Inferior parietal cortex (tissue), 1 donor: ENCODE measurements around the gene ZNF595.
"Not testable (repeated sequence)": the region's sequence is repeated elsewhere in the genome, so short reads cannot be mapped to it uniquely, and the experiment has no call there.

Source experiments
- DNase-seq: peaks from one replicate; pipeline ENCODE4 v3.0.0-alpha.2; 2016; ENCODE audit errors: extremely low spot score

ZNF595 gene

GRCh38 chr4:52804-53479, at the start of gene ZNF595:
Gene ZNF595, plus strand, starts transcription at chr4:53321. Its CDS starts 168 bp downstream, at chr4:53489.
- DNase-seq, result not testable (repeated sequence)

DNA sequence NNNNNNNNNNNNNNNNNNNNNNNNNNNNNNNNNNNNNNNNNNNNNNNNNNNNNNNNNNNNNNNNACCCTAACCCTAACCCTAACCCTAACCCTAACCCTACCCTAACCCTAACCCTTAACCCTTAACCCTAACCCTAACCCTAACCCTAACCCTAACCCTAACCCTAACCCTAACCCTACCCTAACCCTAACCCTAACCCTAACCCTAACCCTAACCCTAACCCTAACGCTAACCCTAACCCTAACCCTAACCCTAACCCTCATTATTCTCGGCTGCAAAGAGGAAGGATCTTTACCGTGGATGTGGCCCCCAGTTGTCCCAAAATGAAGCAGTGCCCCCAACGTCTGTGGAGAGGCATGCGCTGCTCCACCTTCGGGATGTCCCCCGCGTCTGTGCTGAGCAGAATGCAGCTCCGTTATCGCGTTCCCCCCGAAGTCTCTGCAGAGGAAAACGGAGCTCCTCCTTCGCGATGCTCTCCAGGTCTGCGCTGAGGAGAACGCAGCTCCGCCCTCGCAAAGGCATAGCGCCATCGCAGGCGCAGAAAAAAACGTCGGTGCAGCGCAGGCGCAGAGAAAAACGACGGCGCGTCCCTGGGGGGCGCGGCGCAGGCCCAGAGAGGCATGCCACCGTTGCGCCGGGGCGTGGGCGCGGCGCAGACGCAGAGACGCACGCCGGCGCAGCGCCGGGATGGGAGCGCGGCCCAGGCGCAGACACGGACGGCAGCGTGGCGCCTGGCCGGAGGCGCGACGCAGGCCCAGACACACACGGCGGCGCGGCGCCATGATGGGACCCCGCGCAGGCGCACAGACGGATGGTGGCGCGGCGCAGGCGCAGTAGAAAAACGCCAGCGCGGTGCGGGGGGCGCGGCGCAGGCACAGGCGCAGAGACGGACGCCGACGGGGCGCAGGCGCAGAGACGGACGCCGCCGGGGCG, 42.9 kb upstream of the ZNF595 start:
- not testable (repeated sequence) for DNase-seq

DNA sequence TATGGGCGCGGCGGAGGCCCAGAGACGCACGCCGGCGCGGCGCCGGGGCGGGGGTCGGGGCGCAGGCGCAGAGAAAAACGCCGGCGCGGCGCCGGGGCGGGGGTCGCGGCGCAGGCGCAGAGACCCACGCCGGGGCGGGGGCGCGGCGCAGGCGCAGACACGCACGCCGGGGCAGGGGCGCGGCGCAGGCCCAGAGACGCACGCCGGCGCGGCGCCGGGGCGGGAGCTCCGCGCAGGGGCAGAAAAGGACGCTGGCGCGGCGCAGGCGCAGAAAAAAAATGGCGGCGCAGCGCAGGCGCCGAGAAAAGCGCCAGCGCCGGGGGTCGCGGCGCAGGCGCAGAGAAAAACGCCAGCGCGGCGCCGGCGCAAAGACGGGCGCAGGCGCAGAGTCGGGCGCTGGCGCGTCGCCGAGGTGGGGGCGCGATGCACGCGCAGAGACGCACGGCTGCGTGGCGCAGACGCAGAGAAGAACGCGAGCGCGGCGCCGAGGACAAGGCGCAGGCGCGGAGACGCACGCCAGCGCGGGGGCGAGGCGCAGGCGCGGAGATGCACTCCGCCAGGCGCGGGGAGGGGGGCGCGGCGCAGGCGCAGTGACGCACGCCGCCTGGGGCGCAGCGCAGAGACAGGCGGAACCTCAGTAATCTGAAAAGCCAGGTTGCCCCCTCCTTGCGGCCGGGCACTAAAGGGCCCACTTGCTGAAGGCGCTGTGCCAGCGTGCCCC, 41.9 kb upstream of the ZNF595 start:
- DNase-seq, result not testable (repeated sequence)

- not testable (repeated sequence) for DNase-seq
Observed at GRCh38 chr4:11816-12417, 41.2 kb upstream of the ZNF595 start.

DNA sequence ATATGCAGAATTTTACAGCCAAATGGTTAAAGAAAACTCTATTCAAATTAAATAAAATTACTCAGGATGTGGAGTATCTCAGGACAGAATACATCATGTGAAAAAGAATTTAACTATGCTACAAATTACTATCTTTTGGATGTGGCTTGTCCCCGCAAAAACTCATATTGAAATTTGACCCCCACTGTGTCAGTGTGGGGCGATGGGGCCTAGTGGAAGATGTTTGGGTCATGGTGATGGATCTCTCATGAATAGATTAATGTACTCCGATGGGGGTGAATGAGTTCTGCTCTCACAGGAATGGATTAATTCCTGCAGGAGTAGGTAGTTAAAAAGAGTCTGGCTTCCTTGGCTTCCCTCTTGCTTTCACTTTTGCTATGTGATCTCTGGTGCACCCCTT, 35.0 kb upstream of the ZNF595 start:
- DNase-seq, result not testable (repeated sequence)

DNA sequence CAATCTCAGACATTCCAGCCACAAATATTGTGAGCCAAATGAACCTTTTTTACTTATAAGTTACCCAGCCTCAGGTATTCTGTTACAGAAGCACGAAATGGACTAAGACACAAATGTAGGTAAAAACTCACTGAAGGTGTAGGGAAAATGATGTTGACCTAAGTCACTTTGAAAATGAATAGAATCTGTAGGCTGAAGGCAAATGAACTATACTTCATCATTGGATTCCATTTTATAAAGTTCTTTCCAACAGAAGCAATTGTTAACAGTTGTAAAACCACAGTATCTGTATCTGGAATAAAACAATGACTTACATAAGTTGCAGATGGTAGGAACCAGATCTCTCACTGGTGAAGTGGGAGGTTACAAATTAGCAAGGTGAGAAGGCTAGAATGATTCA, 34.5 kb upstream of the ZNF595 start:
- DNase-seq, result not testable (repeated sequence)

DNA sequence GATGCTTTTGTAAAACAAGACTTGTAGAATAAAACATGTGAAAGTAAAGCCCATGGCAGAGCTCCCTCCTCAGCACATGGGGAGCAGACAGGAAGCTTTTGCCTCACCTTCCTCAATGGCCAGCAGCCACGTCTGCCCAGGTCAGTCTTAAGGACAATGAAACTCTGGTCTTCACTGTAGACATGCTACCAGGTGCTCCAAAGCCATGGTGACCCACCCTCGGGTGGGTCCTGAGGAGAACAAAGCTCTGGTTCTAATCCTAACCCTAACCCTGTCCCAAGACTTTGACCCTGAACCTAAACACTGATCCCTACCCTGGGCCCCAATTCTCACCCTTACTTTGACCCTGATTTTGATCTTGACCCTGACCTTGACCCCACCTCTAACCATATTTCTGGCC, 30.2 kb upstream of the ZNF595 start:
- not testable (repeated sequence) for DNase-seq

DNA sequence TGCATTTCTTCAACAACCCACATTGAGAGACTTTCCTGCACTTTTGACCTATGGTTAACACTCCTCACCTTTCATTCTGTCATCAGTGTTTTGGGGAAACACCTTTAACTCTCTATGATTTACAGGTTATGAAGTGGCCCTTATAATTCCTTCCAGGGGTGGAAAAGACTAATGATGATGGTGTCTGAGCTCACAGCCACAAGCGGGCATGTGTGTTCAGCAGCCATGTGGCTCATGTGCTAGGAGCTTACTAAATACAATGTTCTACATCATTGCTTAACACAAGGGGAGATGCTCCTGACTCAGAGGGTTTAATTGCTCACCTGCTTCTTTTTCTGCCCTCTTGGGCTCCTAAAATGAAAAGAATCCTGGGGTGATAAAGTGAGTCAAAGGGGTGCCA, 28.8 kb upstream of the ZNF595 start:
- DNase-seq, result not testable (repeated sequence)

GRCh38 chr4:27501-27900, 25.6 kb upstream of the ZNF595 start:
- DNase-seq, result not testable (repeated sequence)

DNA sequence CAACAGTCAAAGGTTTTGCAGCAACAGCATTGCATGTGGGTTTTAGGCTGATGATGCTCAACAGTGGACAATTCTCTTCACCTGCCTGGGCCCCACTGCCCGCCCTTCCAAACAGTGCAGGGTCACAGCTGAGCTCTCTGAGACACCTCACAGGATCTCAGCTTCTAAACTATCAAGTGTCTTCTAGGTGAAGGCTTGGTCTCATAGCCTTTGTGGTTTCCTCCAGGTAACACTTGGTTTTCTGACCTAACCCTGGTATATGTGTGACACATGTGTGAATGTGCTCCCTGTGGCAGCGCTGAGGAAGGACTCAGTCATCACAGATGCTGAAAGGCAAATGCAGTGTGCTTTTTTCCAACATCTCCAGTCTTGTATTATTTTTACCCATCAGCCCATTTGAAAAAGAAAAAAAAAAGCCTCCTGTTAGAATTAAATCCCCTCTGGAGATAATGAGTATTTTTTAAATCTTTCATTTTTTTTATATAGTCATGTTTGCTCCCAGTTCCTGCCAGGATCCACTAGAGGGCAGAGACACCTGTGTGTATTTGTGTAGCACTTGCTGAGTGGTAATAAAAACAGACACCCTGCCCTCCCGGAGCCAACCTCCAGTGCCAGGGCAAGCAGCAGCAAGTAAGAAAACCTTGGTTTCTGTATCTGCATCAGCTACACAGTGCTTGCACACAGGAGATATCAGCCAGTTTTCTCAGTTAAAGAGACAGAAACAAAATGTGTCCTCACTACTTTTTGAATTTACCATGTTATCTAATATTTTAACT, 24.2 kb upstream of the ZNF595 start:
- DNase-seq, result not testable (repeated sequence)

GRCh38 chr4:33314-33713, 19.8 kb upstream of the ZNF595 start:
- DNase-seq, result not testable (repeated sequence)

DNA sequence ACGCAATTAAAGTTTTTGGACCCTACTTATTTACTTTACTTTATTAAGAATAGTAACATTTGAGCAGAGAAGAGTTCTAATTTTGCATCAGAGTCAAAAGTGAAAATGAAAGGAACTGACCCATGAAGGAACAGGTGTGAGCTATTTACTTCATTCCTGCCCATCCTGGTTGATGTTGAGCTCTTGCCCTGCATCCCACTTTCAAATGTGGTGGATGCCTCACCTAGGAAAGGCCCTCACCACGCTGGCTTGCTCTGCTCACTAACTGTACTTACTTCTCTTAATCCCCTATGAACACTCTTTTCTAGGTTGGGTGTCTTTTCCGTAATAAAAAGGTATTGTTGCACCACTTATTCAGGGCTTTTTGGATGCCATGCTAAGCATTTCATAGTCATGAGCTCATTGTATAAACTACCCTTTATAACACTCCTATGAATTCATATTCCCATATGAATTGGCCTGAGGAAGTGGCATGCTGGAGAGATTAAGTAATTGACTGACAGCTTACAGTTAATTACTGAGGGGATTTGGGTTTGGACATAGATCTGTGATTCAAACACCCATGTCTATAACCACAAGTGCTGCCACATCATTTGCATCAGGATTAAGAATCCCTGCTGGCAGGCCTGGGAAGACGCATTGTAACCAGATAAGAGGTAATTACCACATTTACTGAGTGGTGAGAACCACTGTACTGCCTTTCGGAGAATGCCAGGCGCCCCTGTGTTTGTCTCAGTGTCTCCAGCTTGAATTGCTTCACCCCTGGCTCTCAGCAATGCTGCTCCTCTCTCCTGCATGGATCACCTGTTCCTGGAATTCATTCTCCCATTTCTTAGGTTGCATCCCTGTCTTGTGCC, 16.3 kb upstream of the ZNF595 start:
- not testable (repeated sequence) for DNase-seq

- not testable (repeated sequence) for DNase-seq
Observed at GRCh38 chr4:38202-38601, 14.9 kb upstream of the ZNF595 start.

DNA sequence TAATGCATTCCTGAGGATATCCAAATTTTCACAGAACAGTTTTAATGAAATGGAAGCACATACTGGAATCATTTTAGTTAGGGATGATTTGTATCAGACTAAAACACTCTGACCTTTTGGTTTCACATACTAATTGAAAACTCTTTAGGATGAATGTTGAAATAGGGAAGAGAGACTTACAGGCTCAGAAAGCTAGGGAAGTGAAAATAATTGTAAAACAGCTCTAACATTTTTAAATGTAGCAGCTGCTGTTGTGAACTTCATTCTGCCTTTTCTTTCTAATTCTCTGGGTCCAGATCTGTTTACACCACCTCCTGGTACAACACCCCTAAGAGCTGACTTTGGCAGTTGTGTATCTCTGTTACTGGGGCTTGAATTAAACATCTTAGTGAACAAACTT, 9.7 kb upstream of the ZNF595 start:
- not testable (repeated sequence) for DNase-seq

DNA sequence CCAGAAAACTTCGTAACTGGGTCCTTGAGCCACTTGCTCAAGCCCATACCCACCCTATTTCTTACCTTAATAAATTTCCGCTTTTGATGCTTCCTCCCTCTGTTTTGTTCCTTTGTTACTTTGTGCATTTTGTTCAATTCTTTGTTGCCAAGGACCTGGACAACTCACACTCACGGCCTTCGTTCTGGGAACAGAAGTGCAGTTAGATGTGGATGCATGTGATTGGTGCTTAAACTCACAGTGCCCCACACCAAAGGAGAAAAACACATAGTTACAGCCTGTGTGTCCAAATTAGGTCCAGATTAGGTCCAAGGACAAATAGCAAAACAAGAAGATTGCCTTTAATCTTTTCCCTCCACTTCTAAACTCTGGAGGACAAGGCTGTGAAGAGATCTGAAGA, 1.9 kb upstream of the ZNF595 start:
- not testable (repeated sequence) for DNase-seq

- DNase-seq, result not testable (repeated sequence)
Observed at GRCh38 chr4:51655-52277, 1.4 kb upstream of the ZNF595 start.

DNA sequence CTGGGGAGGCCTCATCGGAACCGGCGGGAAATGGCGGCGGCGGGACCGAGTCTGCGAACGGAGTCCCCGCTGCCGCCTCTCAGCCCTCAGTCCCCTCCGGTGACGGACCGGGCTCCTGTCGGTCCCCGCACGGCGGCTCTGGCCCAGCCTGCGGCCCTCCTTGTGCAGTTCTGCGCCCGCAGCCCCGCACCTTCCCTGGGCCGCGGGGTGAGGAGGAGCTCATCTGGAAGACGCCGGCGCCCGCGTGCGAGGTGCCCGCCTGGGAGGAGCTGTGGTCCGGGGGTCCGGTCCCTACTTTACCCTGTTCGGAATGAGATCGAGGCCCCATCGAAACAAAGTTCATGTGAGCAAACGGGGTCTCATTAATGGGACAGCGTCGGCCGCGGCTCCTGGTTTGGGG, 400 bp downstream of the ZNF595 start:
- not testable (repeated sequence) for DNase-seq

- DNase-seq, result not testable (repeated sequence)
Observed at GRCh38 chr4:64733-65132, 11.6 kb downstream of the ZNF595 start.

DNA sequence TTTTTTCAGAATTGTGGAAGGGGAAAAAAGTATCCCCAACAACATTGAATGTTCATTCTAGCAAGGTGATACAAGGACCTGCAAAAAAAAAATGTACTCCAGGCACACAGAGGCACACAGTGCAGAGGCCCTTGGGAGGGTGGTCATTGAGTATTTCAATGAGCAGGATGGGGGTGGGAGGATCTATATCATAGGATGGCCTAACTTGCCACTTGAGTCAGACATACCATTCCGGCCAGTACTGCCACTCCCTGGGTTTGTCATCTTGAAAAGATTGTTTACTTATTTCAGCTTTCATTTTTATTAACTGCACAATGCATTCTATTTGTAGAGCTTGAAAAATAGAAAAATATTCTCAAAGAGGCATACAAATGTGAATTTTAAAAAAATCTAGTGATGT, 18.7 kb downstream of the ZNF595 start:
- no peak for DNase-seq
